HG03103 (cell line): ENCODE measurements around the gene SCN7A.
"Not testable (repeated sequence)": the region's sequence is repeated elsewhere in the genome, so short reads cannot be mapped to it uniquely, and the experiment has no call there.

Experiments
- ATAC-seq: cut with Tn5 transposase; IDR thresholded peaks from one replicate; pipeline ENCODE4 v1.9.1; 2021; ENCODE audit warnings: low read depth; ENCODE audit not compliant: unreplicated experiment

The SCN7A gene

GRCh38 chr2:166364476-166365161 lies 129.4 kb downstream of the SCN7A start:
- no peak for ATAC-seq

GRCh38 chr2:166361351-166362153 lies 132.5 kb downstream of the SCN7A start:
- ATAC-seq, result peak; percentile 79

- peak; percentile 6 for ATAC-seq
Measured at GRCh38 chr2:166360906-166361305, 133.1 kb downstream of the SCN7A start.

- ATAC-seq, result no peak
Measured at GRCh38 chr2:166360426-166360825, 133.6 kb downstream of the SCN7A start.

- not testable (repeated sequence) for ATAC-seq
Measured at GRCh38 chr2:166357950-166358321, 136.1 kb downstream of the SCN7A start.

GRCh38 chr2:166357068-166357949 lies 136.7 kb downstream of the SCN7A start:
- no peak for ATAC-seq
